ENCODE measurements around the gene DEGS2.
A peak's percentile ranks its signal among the peaks of the same experiment; 100 is the strongest.
"Not testable (repeated sequence)": the region's sequence is repeated elsewhere in the genome, so short reads cannot be mapped to it uniquely, and the experiment has no call there.

Gene DEGS2

DNA sequence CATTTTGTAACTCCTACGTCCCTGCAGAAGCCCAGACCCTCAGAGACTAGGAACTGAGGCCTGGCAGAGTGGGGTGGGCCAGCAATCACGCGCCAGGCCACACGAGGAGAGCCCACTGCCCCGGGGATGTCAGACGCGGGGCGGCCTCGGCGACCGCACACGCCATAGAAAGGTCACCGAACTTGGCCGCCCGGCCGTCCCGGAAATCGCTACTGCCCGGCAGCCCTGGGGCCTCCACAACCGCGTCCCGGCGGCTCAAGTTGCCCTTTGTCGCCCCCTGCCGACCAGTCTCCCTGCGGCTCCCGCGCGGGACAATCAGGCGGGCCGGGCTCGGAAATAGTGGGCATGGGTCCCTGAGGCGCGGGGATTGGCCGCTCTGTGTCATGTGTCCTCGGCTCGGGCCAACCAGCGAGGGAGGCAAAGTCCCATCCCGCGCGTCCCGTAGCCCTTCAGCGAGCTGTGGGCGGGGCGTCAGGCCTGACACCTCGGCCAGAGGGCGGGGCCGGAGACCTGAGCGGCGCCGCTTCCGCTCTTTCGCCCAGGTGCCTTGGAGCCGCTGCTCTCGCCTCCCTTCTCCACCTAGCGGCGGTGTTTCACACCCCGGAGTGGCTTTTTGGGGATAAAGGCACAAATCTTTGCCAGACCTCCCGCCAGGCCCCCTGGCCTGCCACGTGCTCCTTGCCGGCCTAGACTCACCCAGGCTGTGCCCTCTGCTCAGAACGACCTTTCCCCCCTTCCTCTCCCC is 33.4 kb upstream of the DEGS2 start:
- FAIRE-seq = peak; percentile 93
- peak; percentile 100 for DNase-seq (ENCODE audit: insufficient read length)
- TF ChIP-seq TAF1 (IDR thresholded peaks at IDR 0.05; ENCODE audit: borderline replicate concordance, low read depth, low read length) (no peak), POLR2A (IDR thresholded peaks at IDR 0.05; ENCODE audit: low read depth, low read length) (peak; percentile 56; the same call in 1 of the 2 replicates), POLR2AphosphoS5 (IDR thresholded peaks at IDR 0.05; ENCODE audit: low read depth, low read length) (peak; percentile 71)

DNA sequence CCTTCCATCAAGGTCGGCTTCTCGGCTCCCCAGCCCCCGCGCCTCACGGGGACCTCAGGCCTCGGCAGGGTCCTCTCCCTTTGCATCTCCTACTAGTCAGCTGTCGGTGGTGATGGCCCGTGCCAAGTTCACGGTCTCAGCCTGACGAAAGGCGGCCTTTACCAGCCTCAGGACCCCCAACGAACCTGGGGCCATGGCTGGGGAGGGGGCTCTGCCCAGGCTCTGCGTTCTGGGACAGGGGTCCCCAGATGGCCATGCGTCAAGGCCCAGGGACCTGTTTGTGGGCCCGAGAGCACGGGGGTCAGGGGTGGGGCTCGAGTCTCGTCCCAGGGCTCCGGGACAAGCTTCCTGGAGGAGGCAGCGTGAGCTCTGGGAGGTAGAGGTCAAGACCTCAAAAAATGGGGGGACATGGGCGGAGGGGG is 32.8 kb upstream of the DEGS2 start:
- DNase-seq (ENCODE audit: insufficient read length) (no peak), FAIRE-seq (no peak)
- TF ChIP-seq TAF1 (IDR thresholded peaks at IDR 0.05; ENCODE audit: borderline replicate concordance, low read depth, low read length) = no peak
- no peak for TF ChIP-seq POLR2A (IDR thresholded peaks at IDR 0.05; ENCODE audit: low read depth, low read length)
- TF ChIP-seq POLR2AphosphoS5 (IDR thresholded peaks at IDR 0.05; ENCODE audit: low read depth, low read length) = no peak

DNA sequence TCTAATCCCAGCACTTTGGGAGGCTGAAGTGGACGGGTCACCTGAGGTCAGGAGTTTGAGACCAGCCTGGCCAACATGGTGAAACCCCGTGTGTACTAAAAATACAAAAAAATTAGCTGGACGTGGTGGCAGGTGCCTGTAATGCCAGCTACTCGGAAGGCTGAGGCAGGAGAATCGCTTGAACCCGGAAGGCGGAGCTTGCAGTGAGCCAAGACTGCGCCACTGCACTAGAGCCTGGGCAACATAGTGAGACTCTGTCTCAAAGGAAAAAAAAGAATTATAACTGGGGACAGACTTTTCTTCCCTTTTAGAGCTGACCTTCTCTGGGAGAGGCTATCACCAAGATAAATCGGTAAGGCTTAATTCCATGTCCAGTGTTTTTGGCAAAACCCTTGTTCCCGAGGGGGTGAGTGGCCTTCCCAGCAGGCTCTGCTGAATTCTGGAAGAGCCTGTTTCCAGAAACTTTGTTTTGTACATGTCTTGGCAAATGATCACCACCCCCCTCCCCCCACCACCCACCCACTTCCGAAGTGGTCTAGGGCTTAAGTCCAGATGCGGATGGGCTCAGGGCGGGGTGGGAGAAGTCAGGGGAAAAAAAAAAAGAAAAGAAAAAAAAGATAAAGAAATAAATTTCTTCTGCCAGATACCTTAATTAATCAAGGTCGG is 32.3 kb upstream of the DEGS2 start:
- FAIRE-seq = no peak

DNA sequence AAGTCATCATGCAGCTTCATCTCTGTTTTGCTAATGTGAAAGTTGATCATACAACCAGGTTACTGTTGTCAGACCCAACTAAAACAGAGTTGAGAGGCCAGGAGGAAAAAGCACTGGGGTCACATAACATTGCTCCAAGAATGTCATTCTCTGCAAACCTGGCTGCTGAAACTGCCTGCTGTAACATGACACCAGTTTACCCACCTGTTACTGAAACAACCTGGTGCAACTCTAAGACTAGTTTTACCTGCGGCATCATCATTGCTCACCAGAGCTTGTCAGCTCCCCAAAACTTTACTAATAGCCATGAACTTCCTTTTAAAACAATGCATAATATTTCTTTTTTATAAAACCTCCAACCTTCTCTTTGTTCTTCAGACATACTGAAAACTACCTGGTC is 30.7 kb upstream of the DEGS2 start:
- DNase-seq (ENCODE audit: insufficient read length) = no peak
- TF ChIP-seq POLR2AphosphoS5 (IDR thresholded peaks at IDR 0.05; ENCODE audit: low read depth, low read length) (no peak), POLR2A (IDR thresholded peaks at IDR 0.05; ENCODE audit: low read depth, low read length) (no peak), TAF1 (IDR thresholded peaks at IDR 0.05; ENCODE audit: borderline replicate concordance, low read depth, low read length) (no peak)
- no peak for FAIRE-seq

More for the DNA sequence above, 32.3 kb upstream of the DEGS2 start:
- no peak for TF ChIP-seq POLR2AphosphoS5 (IDR thresholded peaks at IDR 0.05; ENCODE audit: low read depth, low read length)
- no peak for TF ChIP-seq POLR2A (IDR thresholded peaks at IDR 0.05; ENCODE audit: low read depth, low read length)
- TF ChIP-seq TAF1 (IDR thresholded peaks at IDR 0.05; ENCODE audit: borderline replicate concordance, low read depth, low read length) = no peak
- no peak for DNase-seq (ENCODE audit: insufficient read length)

DNA sequence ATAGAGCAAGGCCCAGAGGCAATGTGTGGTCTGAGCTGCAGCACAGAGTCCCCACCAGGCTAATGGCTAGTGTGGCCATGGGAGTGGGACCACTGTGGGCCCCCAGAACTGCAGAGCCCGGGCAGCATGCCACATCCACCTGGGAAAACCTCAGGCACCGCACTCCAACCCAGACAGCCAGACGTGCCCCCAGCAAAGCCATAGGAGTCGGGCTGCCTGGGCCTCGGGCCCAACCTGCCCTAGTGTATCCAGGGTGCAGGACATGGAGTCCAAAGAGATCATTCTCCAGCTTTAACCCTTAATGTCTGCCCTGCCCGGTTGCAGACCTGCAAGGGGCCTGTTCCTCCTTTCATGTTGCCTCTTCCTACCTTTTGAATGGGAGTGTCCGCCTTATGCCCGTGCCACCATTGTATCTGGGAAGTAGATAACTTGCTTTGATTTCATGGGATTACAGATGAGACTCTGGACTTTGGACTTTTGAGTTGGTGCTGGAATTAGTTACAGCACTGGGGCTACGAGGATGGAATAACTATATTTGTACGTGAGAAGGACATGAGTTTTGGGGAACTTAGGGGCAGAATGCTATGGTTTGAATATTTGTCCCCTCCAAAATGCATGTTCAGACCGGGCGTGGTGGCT is 29.1 kb upstream of the DEGS2 start:
- FAIRE-seq (no peak), DNase-seq (ENCODE audit: insufficient read length) (no peak)
- TF ChIP-seq TAF1 (IDR thresholded peaks at IDR 0.05; ENCODE audit: borderline replicate concordance, low read depth, low read length) (no peak), POLR2A (IDR thresholded peaks at IDR 0.05; ENCODE audit: low read depth, low read length) (no peak), POLR2AphosphoS5 (IDR thresholded peaks at IDR 0.05; ENCODE audit: low read depth, low read length) (no peak)

DNA sequence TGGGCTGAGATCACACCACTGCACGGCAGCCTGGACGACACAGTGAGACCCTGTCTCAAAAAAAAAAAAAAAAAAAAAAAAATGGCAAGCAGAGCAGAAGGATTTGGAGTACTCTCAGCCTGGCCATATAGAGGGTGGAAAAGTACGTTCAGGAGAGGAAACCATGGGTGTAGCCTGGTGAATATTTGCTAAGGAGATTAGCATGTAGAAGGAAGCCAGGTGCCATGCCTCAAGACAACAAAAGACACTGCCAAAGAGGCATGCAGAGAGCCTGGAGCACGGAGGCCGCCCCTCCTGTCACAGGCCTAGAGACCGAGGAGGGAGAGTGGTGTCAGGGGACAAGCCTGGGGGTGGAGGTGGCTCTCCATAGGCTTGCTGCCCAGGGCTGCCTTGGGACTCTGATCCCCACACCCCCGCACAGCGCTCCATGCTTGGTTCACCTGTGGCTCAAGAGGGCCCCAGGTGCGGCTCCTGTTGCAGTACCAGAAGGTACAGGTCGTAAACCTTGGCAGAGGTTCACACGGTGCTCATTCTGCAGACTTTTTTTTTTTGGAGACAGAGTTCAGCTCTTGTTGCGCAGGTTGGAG is 27.9 kb upstream of the DEGS2 start:
- DNase-seq (ENCODE audit: insufficient read length) (no peak), FAIRE-seq (no peak)
- TF ChIP-seq POLR2AphosphoS5 (IDR thresholded peaks at IDR 0.05; ENCODE audit: low read depth, low read length) (no peak), POLR2A (IDR thresholded peaks at IDR 0.05; ENCODE audit: low read depth, low read length) (no peak), TAF1 (IDR thresholded peaks at IDR 0.05; ENCODE audit: borderline replicate concordance, low read depth, low read length) (no peak)

DNA sequence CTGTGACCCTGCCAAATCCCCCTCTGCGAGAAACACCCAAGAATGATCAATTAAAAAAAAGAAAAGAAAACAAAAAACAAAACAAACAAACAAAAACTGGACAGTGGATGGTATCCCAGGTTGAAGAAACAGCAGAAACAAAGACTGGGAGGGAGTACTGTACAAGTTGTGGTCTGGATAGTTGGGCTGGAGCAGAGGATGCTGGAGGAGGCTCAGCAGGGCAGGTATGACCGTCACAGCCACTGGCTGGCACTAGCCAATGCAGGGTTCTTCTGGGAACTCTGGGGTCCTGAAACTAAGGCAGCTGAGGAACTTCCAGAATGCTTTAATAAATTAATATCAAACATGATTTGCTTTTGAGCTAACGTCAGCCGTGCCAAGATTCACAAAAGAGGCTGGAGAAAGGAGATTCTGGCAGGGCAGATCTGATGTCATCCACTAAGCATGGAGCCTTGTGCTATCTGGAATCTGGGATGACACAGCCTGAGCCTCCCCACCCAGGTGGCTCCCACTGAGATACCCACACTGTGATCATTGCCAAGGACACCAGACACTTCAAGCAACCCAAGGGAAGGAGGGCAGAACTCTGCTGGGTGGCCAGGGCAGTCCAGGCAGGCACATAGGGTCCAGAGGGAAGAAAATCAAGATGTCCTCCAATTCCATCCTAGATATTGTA is 22.6 kb upstream of the DEGS2 start:
- not testable (repeated sequence) for FAIRE-seq; DNase-seq (ENCODE audit: insufficient read length)

DNA sequence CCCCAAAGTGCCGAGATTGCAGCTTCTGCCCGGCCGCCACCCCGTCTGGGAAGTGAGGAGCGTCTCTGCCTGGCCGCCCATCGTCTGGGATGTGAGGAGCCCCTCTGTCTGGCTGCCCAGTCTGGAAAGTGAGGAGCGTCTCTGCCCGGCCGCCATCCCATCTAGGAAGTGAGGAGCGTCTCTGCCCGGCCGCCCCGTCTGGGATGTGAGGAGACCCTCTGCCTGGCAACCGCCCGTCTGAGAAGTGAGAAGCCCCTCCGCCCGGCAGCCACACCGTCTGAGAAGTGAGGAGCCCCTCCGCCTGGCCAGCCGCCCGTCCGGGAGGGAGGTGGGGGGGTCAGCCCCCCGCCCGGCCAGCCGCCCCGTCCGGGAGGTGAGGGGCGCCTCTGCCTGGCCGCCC is 21.2 kb upstream of the DEGS2 start:
- FAIRE-seq = not testable (repeated sequence)

DNA sequence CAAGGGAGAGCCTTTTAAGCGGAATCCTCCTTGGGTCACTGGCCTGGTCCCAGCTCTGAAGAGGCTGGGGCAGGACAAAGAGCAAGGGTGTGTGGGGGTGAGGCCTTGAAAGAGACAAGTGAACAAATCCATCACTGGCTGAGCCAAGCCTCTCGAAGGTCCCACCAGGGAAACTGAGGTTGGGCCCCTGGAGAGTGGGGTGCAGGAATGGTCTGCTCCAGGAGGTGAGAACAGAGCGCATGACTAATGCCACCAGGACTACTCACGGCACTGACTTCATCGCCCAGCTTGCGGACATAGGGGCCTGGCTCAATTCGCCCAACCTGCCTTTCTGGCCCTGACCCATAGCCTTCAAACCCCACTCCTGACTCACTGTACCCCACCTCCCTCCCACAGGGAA is 19.2 kb upstream of the DEGS2 start:
- TF ChIP-seq POLR2AphosphoS5 (IDR thresholded peaks at IDR 0.05; ENCODE audit: low read depth, low read length) = no peak
- no peak for TF ChIP-seq POLR2A (IDR thresholded peaks at IDR 0.05; ENCODE audit: low read depth, low read length)
- TF ChIP-seq TAF1 (IDR thresholded peaks at IDR 0.05; ENCODE audit: borderline replicate concordance, low read depth, low read length) = no peak
- DNase-seq (ENCODE audit: insufficient read length) (no peak), FAIRE-seq (no peak)

More for the DNA sequence above, 21.2 kb upstream of the DEGS2 start:
- not testable (repeated sequence) for DNase-seq (ENCODE audit: insufficient read length)

DNA sequence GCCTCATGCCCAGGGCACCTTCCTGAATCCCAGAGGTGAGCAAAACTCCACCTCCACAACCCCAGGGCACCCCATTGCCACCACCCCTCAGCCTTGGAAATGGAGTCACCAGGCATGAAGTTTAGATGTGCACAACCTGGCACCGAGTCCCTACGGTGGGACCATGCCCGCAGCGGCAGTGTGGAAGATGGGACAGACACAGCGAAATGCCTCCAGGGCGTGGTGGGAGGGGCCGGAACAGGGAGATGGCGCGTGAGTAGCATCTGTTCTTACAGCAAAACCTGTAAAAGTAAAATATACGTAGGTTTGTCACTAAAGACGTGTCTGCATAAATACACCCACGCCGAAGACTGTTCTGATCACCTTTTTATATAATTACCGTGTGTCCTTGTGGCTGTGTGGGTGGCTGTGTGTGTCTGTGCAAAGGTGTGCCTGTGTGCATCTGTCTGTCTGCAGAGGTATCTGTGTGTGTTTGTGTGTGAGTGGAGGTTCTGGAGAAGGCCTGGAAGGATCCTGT is 17.4 kb upstream of the DEGS2 start:
- DNase-seq (ENCODE audit: insufficient read length) (no peak), FAIRE-seq (no peak)
- no peak for TF ChIP-seq POLR2AphosphoS5 (IDR thresholded peaks at IDR 0.05; ENCODE audit: low read depth, low read length)
- TF ChIP-seq POLR2A (IDR thresholded peaks at IDR 0.05; ENCODE audit: low read depth, low read length) = no peak

DNA sequence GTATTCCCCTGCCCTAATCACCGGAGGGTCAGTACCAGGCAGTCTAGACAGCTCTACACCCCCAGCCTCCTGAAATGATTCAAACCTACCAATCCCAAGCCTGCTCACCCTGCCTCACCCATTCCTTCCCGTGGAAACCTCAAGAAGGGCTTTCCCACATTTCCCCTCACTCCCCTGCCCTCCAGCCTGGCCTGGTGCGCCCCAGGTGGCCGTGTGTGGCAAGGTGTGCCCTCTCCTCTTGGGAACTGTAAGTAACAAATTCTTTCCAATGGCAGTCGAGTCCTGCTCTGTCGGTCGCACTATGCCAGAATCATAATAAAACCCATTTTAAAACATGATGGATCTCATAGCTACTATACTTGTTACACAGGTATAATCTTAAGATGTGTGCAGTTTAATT is 13.9 kb upstream of the DEGS2 start:
- no peak for DNase-seq (ENCODE audit: insufficient read length)
- TF ChIP-seq POLR2A (IDR thresholded peaks at IDR 0.05; ENCODE audit: low read depth, low read length) = no peak
- TF ChIP-seq TAF1 (IDR thresholded peaks at IDR 0.05; ENCODE audit: borderline replicate concordance, low read depth, low read length) = no peak
- no peak for TF ChIP-seq POLR2AphosphoS5 (IDR thresholded peaks at IDR 0.05; ENCODE audit: low read depth, low read length)
- no peak for FAIRE-seq

Data from GM12892 (cell line).